Forelimb muscle (tissue), 1 donor: ENCODE measurements around the gene SMIM35. TPM values are rescaled to one million over a fixed set of nuclear protein-coding genes. Genes with fewer than 3 reads are reported as not detected.
"Not testable (repeated sequence)": the region's sequence is repeated elsewhere in the genome, so short reads cannot be mapped to it uniquely, and the experiment has no call there.

Experiments used
- DNase-seq: peaks from one replicate; pipeline ENCODE4 v3.0.0-alpha.2; 2013; ENCODE audit warnings: low read depth
- polyA plus RNA-seq: library from polyadenylated mRNA; unstranded; fragments of 120-200 nt; gene quantifications from one replicate; pipeline ENCODE4 v1.2.1, GENCODE V29; 2013; ENCODE audit not compliant: insufficient read length

Gene SMIM35
- polyA plus RNA-seq, 1 donor: 0.32 TPM

DNA sequence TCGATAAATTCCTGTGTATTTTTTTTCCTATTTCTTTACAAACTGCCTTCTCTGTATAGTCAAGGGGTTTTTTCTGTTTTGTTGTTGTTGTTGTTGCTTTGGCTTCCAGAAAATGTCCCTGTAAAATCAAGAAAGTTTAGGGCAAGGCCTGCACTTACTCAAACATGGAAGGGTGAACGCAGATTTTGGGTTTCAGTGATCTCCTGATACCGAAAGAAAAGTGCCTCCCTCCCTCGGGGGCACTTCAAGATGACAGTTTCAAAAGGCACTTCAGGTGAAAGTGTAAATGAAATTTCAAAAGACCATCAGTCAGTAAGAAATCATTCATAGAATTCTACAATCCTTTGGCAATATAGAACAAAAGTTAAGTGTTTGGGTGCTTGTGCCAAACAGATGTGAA, 53.3 kb downstream of the SMIM35 start:
- DNase-seq: no peak

GRCh38 chr11:118028626-118029025, 58.1 kb downstream of the SMIM35 start:
- no peak for DNase-seq

- no peak for DNase-seq
These were observed 59.1 kb downstream of the SMIM35 start for GRCh38 chr11:118027694-118028093.

- DNase-seq: no peak
These were observed 65.6 kb downstream of the SMIM35 start for GRCh38 chr11:118021146-118021545.

DNA sequence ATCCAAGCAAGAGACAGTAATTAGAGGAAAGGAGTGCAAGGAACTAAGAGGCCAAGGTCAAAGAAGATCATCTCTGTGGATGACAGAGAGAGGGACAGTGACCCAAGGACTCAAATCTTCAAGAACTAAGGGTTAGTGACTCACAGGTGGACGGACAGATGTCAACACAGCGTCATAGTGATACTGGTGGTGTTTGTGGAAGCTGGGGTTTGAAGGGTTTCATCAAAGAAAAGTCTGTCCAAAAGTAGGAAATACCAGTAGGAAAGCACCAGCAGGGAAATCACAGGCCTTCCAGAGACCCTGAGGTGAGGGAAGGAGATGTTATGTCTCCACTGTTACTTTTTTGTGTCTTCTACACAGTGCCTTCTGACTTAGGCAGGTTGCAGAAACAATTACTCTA, 68.4 kb downstream of the SMIM35 start:
- DNase-seq: no peak

DNA sequence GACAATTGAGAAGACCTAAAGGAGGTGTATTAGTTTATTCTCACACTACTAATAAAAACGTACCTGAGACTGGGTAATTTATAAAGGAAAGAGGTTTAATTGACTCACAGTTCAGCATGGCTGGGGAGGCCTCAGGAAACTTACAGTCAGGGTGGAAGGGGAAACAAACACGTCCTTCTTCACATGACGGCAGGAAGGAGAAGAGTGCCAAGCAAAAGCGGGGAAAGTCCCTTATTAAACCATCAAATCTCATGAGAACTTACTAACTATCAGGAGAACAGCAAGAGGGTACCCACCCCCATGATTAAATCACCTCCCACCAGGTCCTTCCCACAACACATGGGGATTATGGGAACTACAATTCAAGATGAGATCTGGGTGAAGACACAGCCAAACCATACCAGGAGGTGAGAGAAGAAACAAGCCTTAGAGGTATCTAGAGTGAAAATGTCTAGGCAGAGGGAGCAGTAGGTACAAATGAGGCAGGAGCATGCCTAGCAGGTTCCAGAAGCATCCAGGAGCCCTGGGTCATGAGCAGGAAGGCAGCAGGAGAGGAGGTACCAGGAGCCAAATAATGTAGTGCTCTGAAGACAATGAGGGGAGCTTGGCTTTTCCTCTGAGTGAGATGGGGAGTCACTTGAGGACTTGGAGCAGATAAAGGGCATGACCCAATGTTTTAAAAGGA, 69.0 kb downstream of the SMIM35 start:
- no peak for DNase-seq

DNA sequence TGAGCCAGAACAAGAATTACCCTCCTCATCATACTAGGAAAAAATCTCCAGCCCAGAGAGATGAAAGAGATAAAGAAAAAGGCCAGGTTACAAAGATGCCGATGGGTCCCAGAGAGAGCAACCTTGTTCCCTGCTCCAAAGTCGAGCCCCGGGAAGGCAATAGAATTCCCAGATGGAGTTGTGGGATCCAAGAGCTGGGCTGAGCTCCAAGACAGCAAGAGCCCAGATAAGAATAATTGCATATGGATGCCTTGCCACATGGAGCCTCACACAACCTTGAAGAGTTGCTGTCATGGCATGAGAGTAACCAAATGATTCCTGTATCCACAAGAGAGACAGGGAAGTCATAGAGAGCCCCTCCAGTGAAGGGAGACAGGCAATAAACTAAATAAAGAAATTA, 69.7 kb downstream of the SMIM35 start:
- no peak for DNase-seq

- no peak for DNase-seq
These were observed 70.7 kb downstream of the SMIM35 start for GRCh38 chr11:118016104-118016503.

- no peak for DNase-seq
These were observed 71.3 kb downstream of the SMIM35 start for GRCh38 chr11:118015385-118015841.

GRCh38 chr11:118014022-118014421, 72.7 kb downstream of the SMIM35 start:
- no peak for DNase-seq

- DNase-seq: no peak
These were observed 74.6 kb downstream of the SMIM35 start for GRCh38 chr11:118012083-118012669.

DNA sequence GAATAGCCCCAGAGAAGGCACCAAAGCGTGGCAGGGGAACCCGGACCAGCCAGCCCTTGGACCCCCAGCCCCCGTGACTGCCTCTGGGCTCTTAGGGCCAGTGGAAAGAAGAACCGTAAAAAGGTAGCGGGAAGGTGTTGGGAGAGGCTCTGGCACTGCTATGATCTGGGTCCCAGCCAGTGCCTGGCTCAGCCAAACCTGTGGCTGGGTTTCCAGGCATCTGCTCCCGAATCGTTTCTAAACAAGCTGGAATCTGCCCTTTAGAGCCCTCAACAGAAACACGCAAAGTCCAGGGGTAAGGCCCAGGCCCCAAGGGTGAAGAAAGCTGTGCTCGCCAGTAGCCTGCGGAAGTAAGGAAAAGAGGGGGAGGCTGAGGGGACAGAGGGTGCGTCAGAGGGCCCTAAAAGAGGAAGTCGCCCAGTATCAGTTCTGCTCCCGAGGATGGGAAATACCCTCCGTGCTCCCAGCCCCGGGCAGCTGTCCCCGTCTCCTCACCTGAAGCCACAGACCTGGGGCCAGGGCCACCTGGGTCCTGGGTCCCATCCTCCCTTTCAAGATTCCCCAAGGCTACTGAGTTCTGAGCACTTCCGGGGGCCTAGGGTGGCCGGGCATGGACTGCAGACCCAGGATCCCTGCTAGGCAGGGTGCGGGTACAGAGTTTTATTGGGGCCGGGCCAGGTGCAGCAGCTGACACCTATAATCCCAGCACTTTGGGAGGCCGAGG, 75.9 kb downstream of the SMIM35 start:
- DNase-seq: no peak

- DNase-seq: no peak
These were observed 76.7 kb downstream of the SMIM35 start for GRCh38 chr11:118009864-118010737.

DNA sequence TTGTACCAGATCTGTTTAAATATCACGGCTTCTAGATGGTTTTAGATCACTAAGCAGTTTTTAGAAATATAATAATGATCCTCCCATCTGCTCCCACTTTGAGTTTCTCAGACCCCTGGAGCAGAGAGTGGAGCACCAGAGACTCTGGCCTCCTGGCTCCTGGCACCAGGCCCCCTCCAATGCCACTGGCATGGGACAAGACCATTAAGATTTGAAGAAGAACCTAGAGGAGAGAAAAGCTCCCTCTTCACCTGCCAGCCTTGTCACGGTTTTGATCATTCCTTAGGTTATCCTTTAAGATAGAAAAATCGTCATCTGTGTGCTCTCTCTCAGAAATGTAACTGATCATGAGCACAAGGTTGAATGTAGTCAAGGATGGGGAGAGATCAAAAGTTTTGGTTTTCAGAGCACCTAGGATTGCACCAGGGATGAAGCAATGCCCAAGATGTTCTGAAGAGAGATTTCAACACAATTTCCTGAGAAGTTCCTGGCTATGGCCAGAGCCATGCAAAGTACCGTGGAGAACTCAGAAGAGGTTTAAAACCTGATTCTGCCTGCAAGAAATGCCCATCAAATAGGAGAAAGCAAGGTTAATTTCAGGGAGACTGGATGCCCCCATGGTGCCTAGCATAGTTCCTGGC, 78.4 kb downstream of the SMIM35 start:
- DNase-seq: no peak

- DNase-seq: not testable (repeated sequence)
These were observed 79.0 kb downstream of the SMIM35 start for GRCh38 chr11:118007563-118008270.

GRCh38 chr11:118007040-118007439, 79.7 kb downstream of the SMIM35 start:
- no peak for DNase-seq

DNA sequence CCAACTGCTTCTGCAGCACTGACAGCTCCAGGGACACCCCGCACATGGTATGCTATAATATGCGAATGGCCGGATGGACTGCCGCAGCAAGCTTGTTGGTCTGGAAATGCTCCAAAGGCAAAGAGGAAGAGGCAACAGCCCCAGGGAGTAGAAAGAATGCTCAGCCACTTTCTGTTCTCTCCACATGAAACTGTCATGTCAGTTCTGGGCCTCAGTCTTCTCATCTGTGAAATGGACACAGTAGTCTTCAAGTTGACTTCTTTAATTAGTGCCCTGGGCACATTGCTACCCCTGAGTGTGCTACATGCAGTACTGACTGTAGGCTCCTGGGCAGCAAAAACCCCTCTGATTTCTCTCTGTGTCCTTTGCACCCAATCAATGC, 80.6 kb downstream of the SMIM35 start:
- DNase-seq: no peak

DNA sequence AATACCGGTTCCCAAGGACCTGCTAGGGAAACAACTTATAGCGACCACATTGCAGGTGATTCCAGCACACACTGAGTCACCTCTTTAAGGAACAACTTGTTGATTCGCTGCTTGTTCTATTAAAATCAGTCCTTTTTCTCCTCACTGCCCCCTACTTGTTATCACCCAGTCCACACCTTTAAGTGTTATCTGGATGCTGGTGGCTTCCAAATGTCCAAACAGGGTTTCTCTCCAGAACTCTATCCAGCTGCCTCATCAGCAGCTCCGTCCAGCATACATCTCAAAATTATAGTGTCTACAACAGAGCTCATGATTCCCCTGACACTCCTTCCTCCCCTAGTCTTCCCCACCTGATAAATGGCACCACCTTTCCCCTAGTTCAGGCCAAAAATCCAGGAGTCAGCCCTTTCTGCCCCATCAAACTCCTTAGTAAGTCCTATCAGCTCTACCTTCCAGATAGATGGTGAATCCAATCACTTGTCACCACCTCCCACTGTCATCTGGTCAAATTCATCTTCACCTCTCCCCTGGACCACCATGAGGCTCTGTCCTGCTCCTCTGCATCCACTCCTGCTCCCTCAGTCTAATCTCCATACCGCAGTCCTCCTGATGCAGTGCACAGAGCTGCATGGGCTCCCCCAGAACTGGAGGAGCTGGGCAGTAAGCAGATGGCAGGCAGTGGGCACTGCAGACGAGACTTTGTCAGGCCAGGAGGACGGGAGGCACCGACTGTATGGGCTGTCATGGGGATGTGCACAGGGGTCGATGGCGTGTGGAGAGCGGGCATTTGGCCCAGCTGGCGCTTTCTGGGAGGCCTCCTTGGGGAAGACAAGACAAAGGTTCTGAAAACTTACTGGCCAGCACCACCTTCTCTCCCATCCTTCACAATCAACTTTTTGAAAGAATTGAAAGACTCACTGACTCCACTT, 81.3 kb downstream of the SMIM35 start:
- no peak for DNase-seq

- DNase-seq: no peak
These were observed 82.1 kb downstream of the SMIM35 start for GRCh38 chr11:118004543-118005223.
